ENCODE results near the gene CADM4. TPM values are rescaled to one million over a fixed set of nuclear protein-coding genes. Genes with fewer than 3 reads are reported as not detected.
A peak's percentile ranks its signal among the peaks of the same experiment; 100 is the strongest.

Gene CADM4
- total RNA-seq, 6 experiments from 2014 or later = 2.2 to 4.7 (median 3.7) TPM

GRCh38 chr19:43599635-43600295 is 39.9 kb downstream of the CADM4 start:
- no peaks in the 10 kb centered on the region for H3K27me3 ChIP-seq
- no peak for TF ChIP-seq POLR2A (IDR thresholded peaks at IDR 0.05)
- TF ChIP-seq CTCF (IDR thresholded peaks at IDR 0.05) = no peak
- WGBS (ENCODE audit: insufficient coverage, low coverage, low lambda C conversion rate, missing lambda C conversion rate) = 78% methylated on average over 4 of the region's 4 CpGs
- H3K27ac ChIP-seq = no peak overlapping the region
- H3K4me3 ChIP-seq = no peak overlapping the region
- no peaks in the 10 kb centered on the region for H3K9me3 ChIP-seq
- H3K4me1 ChIP-seq = peaks cover 0 to 22% (median 6%) of the 10 kb centered on the region in 4 donors
- H3K36me3 ChIP-seq = peaks cover 0 to 18% (median 1%) of the 10 kb centered on the region in 4 donors
- DNase-seq (no peak), ATAC-seq (no peak)
- intact Hi-C loops (cut with DNase I) = no loop called here

GRCh38 chr19:43598445-43599240 is 41.0 kb downstream of the CADM4 start:
- intact Hi-C loops (cut with DNase I) = no loop called here
- 95% methylated on average over 4 of the region's 19 CpGs for WGBS (ENCODE audit: insufficient coverage, low coverage, low lambda C conversion rate, missing lambda C conversion rate)
- Histone ChIP-seq H3K4me3 (no peak overlapping the region), H3K4me1 (peaks cover 0 to 31% (median 10%) of the 10 kb centered on the region in 4 donors), H3K27me3 (no peaks in the 10 kb centered on the region), H3K36me3 (peaks cover 0 to 18% (median 1%) of the 10 kb centered on the region in 4 donors), H3K27ac (no peak overlapping the region), H3K9me3 (no peaks in the 10 kb centered on the region)
- ATAC-seq (no peak), DNase-seq (peak in 2 of 3 donors; percentile 21 to 51)
- TF ChIP-seq CTCF (IDR thresholded peaks at IDR 0.05) = no peak
- no peak for TF ChIP-seq POLR2A (IDR thresholded peaks at IDR 0.05)

GRCh38 chr19:43597876-43598275 is 41.8 kb downstream of the CADM4 start:
- ATAC-seq (no peak), DNase-seq (no peak)
- Histone ChIP-seq H3K27me3 (no peaks in the 10 kb centered on the region), H3K4me3 (no peak overlapping the region), H3K27ac (no peak overlapping the region), H3K36me3 (peaks cover 0 to 23% (median 1%) of the 10 kb centered on the region in 4 donors), H3K9me3 (no peaks in the 10 kb centered on the region), H3K4me1 (peaks cover 0 to 31% (median 10%) of the 10 kb centered on the region in 4 donors)
- intact Hi-C loops (cut with DNase I) = no loop called here
- 44% methylated on average over 5 of the region's 5 CpGs for WGBS (ENCODE audit: insufficient coverage, low coverage, low lambda C conversion rate, missing lambda C conversion rate)
- TF ChIP-seq POLR2A (IDR thresholded peaks at IDR 0.05) = no peak
- no peak for TF ChIP-seq CTCF (IDR thresholded peaks at IDR 0.05)

GRCh38 chr19:43596842-43597461 is 42.7 kb downstream of the CADM4 start:
- DNase-seq (peak in 1 of 3 donors; percentile 24), ATAC-seq (no peak)
- H3K27ac ChIP-seq = peak overlapping the region; percentile 92 to 98 (median 96)
- intact Hi-C loops (cut with DNase I) = no loop called here
- 21% methylated on average over 5 of the region's 7 CpGs for WGBS (ENCODE audit: insufficient coverage, low coverage, low lambda C conversion rate, missing lambda C conversion rate)
- H3K36me3 ChIP-seq = peaks cover 0 to 30% (median 1%) of the 10 kb centered on the region in 4 donors
- TF ChIP-seq CTCF (IDR thresholded peaks at IDR 0.05) = no peak
- TF ChIP-seq POLR2A (IDR thresholded peaks at IDR 0.05) = no peak
- no peaks in the 10 kb centered on the region for H3K9me3 ChIP-seq
- H3K4me3 ChIP-seq = peak overlapping the region; percentile 58 to 85 (median 76)
- peaks cover 0 to 31% (median 10%) of the 10 kb centered on the region in 4 donors for H3K4me1 ChIP-seq
- no peaks in the 10 kb centered on the region for H3K27me3 ChIP-seq

Measured in right lobe of liver (tissue), 6 donors.